Esophagus muscularis mucosa (tissue), 3 donors: ENCODE results near the gene ENKUR.

Experiments
- CTCF ChIP-seq, 3 experiments: fragments of 200-600 bp in 2 of 3; fragments of 450-650 bp in 1 of 3; sonication (generic) in 2 of 3; IDR thresholded peaks; one replicate each; pipeline ENCODE4 v1.5.1; 2017 to 2019; ENCODE audit warnings: antibody characterized with exemption in 3 of 3, mild to moderate bottlenecking in 2 of 3, moderate library complexity in 1 of 3
- POLR2AphosphoS5 ChIP-seq, 2 donors: sonication (generic); formaldehyde crosslinking; IDR thresholded peaks; one replicate each; pipeline ENCODE4 v1.6.1; 2017; ENCODE audit warnings: antibody characterized with exemption in 2 of 2

GRCh38 chr10:24988831-24989640 lies 26.9 kb downstream of the ENKUR start:
- no peak for TF ChIP-seq POLR2AphosphoS5 (IDR thresholded peaks at IDR 0.05)
- TF ChIP-seq CTCF (IDR thresholded peaks at IDR 0.05) = no peak
